ENCODE results near the gene CIRBP.

The CIRBP gene

DNA sequence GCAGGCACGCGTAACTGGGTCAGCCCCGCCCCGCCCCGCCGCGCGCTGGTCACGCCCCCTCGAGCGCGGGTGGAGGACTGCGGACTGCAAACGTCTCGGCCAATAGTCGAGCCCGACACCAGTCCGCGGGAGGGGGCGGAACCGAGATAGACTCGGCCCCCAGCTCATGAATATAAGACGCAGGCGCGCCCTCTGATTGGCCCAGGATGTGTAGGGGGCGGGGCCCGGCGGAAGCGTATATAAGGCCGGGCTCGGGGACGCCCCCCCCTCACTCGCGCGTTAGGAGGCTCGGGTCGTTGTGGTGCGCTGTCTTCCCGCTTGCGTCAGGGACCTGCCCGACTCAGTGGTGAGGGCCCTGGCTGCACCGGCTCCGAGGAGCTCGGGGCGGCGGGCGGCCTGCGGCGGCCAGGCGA, at the start of gene CIRBP:
Gene CIRBP, plus strand, starts transcription at position 268 of the 413 bp plus-strand sequence. CDS start 1,602 bp downstream, outside the sequence.
- peak; percentile 95 for DNase-seq

DNA sequence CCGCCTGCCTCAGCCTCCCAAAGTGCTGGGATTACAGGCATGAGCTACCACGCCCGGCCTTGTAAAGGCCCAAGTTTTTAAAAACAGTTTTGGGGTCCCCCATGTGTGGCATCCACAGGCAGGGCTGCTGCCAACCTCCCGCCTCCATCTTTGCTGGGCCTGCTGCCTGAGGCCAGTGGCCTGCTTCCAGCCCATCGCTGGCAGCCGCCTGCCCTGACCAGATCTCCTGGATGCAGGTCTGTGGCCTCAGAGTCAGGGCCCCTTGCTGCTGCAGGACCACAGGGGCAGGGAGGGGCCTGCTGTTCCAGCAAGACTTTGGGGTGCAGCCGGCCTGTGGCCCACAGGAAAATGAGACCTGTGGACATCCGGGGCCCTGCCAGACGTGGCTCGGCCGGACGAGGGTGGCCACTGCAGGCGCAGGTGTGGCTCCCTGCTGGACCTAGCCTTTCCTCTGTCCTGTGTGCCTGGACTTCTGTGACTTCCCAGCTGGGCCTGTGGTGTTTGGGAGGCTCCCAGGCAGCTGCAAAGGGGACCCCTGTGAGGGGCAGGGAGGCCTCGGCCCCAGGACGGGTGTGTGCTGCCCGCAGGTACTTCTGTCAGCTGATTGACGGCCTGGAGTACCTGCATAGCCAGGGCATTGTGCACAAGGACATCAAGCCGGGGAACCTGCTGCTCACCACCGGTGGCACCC, 49.2 kb upstream of the CIRBP start:
- no peak for DNase-seq

DNA sequence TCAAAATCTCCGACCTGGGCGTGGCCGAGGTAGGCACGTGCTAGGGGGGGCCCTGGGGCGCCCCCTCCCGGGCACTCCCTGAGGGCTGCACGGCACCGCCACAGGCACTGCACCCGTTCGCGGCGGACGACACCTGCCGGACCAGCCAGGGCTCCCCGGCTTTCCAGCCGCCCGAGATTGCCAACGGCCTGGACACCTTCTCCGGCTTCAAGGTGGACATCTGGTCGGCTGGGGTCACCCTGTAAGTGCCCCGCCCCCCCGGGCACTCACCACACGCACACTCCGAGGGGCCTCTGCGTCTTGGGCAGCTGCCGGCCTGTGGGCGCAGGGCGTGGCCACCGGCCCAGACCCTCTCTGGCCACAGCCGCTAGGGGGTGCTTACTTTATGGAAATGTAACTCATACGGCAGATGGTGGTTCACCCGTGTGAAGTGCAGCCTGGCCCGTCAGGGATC, 48.6 kb upstream of the CIRBP start:
- DNase-seq = no peak

DNA sequence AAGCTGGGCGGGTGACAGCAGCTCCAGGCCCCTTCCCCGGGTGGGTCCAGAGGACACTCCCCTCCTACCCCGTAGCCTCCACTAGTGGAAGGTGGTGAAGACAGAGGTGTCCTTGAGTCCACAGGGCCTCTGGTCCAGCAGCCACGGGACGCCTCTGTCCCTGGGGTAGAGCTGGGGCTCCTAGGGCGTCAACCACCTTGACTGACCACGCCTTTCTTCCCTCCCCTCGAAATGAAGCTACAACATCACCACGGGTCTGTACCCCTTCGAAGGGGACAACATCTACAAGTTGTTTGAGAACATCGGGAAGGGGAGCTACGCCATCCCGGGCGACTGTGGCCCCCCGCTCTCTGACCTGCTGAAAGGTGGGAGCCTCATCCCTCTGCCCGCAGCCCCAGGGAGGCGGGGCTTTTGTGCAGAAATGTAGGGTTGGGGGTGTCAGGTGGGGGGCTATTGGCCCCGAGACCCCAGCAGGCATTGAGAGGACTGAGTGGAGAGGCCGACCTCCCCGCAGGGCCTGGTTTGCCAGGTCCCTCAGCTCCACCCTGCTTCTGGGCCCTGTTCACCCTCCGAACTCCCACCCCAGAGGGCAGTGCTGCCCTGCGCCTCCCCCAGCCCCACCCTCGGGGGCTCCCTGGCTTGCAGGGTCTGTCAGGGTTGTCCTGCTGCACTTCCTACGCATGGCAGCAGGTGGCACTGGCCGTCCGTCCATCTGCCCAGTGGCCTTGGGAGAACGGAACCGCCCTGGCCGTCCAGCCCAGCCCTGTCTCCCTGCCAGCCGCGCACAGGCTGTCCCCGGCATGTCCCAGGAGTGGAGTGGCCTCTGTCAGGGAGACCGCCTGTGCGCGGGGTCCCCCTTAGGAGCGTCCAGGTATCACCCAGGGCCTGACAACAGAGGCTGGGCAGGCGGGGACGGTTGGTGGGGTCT, 47.9 kb upstream of the CIRBP start:
- no peak for DNase-seq

DNA sequence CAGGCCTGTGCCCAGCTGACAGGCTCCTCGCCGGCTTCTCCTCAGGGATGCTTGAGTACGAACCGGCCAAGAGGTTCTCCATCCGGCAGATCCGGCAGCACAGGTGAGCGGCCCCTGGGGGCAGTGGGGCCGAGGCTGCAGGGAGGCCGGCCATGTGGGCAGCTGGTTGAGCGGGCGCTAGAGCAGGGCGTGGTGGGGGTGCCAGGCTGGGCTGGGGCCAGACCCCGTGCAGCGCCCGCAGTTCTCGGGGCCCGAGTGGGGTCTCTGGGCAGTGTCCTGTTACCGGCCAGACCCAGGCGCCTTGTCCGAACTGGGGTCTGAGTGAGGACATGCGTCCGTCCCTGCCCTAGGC, 47.3 kb upstream of the CIRBP start:
- no peak for DNase-seq

DNA sequence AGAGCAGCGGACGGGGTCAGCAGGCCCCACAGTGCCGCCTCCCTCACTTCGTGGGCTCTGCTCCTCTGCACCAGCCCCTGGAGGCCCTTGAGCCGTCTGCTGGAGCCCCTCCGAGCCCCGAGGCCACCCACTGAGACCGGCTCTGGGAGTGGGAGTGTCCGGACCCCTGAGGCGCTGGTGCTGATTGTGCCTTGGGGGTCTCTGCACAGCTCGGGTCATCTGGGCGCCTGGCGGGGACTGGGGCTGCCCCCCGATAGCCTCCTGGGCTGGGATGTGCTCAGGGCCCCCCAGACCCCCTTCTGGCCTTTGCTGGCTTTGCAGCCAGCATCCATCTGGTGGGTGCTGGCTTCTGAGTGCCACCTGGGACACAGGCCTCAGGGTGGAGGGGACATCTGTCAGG, 46.7 kb upstream of the CIRBP start:
- no peak for DNase-seq

DNA sequence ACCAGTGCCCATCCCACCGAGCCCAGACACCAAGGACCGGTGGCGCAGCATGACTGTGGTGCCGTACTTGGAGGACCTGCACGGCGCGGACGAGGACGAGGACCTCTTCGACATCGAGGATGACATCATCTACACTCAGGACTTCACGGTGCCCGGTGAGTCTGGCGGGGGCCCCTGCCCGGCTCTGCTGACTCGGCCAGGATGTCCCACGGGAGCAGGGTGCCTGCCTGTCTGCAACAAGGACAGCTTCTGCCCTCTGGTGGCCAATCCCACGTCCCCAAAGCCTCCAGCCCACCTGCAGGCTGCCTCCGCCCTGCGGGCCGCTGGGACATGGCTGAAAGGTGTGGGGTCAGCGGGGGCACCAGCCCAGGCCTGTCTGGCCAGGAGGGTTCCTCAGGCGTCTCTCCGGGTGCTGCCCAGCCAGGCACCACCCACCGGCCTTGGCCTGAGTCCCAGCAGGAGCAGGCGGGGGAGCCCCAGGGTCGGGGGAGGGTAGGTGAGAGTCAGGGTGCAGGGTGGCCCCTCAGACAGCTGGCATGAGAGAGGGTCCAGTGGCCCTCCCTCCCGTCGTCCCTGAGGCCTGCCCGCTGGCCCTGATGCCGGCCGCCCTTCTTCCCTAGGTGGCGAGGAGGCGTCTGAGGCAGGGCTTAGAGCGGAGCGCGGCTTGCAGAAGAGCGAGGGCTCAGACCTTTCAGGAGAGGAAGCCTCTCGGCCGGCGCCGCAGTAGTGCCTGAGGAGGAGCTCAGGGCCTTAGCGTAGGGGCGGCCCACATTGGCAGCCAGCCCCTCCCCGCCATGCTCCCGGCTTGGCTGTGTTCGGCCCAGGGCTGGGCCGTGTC, 45.9 kb upstream of the CIRBP start:
- no peak for DNase-seq

DNA sequence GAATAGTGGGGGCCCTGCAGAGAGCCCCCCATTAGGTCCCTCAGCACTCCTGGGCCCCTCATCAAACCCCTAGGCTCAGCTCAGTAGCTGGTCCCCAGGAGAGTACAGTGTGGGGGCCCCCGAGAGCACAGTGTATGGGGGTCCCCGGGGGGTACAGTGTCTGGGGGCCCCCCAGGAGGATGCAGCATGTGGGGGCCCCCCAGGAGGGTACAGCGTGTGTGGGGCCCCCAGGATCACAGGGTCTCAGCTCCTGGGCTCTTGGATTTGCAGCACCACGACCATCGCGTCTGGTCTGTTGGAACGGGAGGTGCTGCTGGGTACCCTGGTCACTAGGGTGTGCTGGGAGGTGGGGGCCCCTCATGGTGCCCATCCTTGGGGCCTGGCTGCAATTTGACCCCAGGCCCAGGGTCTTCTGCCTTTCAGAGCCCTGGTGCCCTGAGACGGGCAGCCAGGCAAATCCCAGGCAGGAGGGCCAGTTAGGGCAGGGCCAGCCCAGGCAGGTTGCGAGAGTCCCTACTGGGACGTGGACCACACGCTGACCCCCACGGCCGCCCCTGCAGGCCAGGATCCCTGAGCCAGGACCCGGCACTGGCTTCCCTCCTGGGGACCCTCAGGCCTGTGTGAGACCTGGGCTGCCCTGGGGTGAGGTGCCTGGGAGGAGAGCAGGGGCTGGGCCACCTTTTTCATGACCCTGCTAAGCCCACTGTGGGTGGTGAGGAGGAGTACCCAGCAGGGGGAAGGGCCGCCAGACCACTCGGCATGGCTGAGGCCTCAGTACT, 44.9 kb upstream of the CIRBP start:
- DNase-seq = no peak

DNA sequence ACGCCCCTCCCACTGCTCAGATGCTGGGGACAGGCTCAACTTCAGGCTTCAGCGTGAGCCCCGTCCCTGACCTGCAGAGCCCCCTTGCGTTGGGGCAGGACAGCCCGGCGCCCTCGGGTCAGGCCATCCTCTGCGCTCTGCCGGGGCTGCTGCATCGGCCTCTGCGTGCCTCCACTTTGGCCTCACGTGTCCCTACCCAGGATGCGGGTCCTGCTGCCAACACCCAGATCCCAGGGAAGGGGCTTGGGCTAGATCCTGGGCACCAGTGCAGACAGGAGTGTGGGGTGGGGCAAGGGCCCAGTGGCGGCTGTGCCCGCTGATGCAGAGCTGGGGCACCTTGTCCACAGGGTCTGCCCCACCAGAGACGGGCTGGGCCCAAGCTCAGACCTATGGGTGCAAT, 44.3 kb upstream of the CIRBP start:
- DNase-seq = no peak

DNA sequence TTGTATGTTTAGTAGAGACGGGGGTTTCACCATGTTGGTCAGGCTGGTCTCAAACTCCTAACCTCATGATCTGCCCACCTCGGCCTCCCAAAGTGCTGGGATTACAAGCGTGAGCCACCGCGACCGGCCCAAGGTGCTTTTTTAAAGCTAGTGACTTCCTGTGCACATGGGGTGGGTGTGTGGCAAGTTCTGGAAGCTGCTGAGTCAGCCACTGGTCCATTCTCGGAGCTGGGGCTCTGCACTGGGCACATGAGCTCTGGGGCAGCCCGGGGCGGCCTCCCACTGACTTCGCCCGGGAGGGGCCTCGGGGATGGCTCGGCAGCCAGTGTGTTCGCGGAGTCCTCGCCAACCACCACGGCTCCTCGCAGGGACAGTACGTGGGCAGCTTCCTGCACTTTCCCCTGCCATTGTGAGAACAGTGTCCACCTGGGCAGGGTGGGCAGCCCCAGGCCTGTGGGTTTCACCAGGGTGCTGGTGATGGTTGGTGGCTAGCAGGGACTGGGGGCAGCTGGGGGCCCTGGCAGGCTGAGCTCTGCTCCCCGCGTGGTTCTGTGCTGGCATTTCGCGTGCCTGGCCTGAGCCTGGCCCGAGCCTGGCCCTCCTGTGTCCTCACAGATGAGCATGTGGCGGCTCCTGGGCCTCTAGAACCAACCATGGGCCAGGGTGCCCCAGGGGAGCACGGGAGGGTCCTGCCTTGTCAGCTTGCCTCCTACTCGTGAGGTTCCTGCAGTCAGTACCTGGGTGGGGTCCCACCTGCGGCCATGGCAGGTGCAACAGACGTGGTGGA, 43.5 kb upstream of the CIRBP start:
- no peak for DNase-seq

DNA sequence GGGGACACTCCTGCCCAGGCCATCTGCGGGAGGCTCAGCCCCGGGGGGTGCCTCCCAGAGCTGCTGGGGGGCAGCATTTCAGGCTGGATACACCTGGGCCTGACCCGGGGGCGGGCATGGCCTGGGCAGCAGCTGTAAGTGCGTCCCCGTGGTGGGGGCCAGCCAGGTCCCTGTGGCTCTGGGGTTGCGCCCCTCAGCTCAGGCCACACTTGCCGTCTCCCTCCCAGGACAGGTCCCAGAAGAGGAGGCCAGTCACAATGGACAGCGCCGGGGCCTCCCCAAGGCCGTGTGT, 43.0 kb upstream of the CIRBP start:
- no peak for DNase-seq

DNA sequence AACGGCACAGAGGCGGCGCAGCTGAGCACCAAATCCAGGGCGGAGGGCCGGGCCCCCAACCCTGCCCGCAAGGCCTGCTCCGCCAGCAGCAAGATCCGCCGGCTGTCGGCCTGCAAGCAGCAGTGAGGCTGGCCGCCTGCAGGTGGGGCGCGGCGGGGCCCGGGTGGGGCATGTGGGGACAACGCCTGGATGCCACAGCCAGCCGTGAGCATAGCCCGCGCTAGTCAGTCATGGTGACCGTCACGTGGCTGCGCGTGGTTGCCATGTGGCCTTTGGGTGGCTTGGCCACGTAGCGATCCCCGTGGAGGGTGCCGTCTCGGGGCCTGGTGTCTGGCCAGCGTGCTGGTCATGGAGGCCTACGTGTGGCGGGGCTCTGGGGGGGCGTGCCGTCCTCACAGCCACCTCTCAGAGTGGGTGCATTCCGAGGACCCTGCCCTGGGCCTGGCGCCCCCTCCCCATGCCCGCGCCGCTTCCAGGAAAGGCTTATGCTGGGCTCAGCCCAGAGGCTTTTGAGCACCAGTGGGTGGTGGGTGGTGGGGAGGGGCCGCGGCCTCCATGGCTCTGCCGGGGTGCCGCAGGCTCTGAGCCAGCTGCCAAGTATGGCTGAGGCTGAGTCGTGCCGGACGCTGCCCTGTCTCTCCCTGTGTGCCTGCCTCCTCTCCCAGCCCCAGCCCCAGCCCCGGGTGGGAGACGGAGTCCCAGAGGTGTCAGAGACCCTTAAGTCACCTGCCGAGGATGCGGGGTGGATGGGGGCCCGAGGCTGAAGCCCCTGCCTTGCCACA, 42.4 kb upstream of the CIRBP start:
- DNase-seq = no peak

DNA sequence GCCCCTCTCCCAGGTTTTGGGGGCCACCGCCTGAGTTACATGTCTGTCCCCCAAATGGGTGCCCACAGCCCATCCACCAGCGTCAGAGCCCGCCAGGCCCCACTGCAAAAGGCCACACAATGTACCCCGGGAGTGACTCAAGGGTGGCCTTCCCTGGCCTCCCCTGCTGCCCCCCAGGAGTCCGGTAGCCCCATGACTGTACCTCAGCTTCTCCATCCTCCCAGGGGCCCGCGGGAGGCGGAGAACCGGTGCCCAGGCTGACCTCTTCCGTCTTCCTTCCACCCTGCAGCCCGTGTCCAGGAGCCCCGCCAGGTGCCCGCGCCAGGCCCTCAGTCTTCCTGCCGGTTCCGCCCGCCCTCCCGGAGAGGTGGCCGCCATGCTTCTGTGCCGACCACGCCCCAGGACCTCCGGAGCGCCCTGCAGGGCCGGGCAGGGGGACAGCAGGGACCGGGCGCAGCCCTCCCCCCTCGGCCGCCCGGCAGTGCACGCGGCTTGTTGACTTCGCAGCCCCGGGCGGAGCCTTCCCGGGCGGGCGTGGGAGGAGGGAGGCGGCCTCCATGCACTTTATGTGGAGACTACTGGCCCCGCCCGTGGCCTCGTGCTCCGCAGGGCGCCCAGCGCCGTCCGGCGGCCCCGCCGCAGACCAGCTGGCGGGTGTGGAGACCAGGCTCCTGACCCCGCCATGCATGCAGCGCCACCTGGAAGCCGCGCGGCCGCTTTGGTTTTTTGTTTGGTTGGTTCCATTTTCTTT, 41.7 kb upstream of the CIRBP start:
- no peak for DNase-seq

DNA sequence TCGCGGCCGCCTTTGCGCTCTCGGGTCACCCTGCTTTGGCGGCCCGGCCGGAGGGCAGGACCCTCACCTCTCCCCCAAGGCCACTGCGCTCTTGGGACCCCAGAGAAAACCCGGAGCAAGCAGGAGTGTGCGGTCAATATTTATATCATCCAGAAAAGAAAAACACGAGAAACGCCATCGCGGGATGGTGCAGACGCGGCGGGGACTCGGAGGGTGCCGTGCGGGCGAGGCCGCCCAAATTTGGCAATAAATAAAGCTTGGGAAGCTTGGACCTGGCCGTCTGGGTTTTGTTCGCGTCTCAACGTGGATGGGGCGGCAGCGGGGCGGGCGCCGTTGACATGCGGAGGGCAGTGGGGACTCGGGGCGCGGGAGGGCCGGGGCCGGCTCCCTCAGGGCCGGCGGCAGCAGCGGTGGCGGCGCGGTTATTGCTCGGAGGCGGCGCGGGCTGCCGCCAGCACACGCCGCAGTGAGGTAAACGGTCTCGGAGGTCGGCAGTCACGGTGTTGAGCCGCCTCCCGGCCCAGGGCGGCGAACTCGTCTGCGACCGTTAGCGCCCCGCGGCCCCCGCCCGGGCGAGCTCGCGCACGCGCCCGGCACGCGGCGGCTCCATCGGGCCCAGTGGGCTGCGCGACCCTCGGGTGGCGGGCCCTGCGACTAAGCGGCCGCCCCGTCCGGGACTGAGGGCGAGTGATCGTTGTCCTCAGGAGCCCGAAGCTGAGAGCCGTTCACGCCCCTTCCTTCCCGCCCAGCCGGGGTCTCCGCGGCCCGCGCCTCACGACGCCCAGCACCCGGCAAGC, 40.8 kb upstream of the CIRBP start:
- DNase-seq = no peak

DNA sequence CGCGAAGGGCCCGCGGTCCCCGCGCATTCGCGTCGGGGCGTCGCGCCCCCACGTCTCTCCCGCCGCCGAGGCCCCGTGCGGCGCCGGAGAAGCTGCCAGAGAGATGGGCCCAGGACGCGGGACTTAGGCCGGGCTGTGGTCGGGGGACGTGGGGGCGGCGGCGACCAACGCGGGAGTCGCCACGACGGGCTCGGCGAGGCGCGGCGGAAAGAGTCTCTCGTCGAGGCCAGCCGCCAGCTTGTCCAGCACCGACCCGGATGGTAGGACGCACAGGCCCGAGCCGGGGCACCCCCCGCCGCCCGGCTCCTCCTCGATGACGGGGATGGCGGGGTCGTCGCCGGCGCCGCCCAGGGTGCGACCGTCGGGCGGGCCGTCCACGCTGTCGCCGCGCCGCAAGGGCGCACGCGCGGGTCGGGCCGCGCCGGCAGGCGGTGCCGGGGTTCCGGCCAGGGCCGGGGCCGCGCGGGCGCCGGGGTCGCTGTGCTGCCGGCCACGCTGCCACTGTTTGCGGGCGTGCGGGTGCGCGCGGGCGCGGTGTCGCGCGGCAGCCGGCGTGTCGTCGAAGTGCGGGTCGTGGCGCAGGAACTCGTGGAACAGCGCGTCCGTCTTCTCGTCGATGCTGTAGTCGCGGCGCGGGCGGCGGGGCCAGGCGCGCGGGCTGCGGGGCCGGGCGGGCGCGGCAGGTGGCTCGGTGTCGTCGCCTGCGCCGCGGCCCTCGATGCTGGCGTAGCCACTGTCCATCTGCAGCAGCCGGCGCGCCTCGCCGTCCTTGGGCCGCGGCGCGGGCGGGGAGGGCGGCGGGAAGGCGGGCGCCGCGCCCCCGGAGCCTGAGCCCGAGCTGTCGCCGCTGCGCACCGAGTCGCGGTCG, 39.8 kb upstream of the CIRBP start:
- DNase-seq = no peak

DNA sequence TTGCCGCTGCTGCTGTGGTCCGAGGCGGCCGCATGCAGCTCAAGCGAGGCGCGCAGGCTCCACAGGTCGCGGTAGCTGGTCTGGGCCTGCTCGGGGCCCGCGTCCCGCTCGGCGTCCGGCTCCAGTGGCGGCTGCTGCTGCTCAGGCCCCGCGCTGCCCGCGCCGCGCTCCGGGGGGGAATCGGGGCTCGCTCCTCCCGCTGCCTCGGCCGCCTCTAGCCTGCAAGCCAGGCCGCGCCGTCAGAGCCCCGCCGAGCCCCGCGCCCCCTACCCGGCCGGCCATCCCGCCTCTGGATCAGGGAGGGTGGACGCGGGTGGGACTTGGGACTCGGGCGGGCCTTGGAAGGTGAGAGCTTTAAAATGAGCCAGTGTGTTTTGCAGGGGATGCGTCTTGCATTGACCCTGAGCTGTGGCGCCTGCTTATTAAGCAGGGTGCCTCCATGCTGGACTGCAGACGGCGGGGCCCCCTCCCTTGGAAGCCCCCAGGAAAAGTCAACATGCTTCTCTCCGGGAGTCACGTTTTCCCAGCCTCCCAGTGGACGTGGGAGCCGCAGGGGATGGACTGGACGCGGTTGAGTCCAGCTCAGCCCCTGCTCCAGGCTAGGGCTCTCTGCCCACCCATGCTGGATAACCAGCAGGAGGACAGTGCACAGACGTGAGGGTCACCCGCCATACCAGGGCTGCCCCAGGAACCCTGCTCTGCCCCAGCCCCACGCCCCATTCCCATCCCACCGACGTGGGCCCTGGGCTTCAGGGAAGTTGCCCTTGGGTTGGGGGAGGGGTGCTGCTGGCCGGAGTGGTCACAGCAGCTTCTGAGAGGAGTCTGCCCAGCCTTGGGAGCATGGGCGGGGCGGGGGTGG, 39.0 kb upstream of the CIRBP start:
- no peak for DNase-seq

DNA sequence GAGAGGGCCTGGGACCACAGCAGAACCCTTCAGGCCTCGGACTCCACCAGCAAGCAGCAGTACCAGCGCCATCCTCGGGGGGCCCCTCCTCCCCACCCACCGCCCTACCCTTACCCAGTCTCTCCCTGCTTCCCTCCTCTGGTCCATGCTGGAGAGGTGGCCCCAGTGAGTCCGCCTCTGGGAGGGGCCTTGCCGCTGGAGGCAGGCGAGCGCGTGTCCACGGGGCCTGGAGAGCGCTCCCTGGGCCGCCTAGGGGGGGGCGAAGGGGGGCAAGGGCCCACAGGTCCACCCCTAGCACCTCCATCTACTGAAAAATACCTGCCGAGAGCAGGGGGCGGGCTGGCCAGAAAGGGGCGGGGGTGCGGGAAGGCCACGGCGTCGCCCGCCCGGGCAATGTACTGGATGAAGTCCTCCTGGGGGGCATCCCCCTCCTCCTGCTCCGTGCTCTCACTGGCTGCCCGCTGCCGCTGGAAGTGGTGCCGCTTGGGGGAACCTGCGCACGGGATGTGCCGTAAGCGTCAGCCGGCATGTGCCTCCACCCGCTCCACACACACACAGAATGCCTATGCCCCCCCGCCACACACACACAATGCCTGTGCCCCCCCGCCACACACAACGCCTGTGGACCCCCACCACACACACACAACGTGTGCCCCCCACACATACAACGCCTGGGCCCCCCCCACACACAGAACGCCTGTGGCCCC, 38.2 kb upstream of the CIRBP start:
- no peak for DNase-seq
